Measurements from ENCODE around the gene S100A3.
A peak's percentile ranks its signal among the peaks of the same experiment; 100 is the strongest.
"Not testable (repeated sequence)": the region's sequence is repeated elsewhere in the genome, so short reads cannot be mapped to it uniquely, and the experiment has no call there.

Gene S100A3

GRCh38 chr1:153568367-153569099 lies 19.5 kb upstream of the S100A3 start:
- peak; percentile 92 for DNase-seq

DNA sequence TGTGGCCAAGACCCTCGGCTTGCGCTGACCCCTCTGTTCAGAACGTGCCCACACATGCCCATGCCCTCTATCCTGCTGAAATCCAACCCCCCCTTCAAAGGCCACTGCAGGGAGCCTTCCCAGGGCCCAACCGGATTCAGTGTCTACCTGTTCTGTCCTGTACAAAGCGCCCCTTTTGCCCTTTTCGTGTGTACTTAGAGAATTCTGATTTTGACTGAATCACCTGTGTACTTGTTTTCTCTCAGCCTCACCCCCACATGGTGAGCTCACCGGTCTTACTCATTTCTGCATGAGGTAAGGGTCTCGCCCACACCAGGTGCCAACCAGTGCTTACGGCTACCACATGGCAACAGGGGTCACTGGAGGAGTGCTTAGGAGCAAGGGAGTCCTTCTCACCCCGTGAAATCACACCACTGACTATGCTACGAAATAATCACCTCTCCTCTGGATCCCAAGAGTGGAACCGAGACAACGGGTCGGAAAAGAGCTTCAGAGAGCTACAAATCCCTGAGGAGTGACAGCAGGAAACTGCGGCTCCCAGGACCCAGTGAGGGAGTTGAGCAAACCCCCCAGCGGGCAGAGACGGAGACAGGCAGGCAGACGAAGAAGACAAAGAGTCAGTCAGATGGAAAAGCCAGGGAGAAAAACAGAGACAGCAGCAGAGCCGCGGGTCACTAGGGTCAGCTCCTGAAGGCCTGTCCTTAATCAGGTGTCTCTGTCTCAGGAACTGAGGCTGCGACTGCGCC lies 18.7 kb upstream of the S100A3 start:
- DNase-seq, result peak; percentile 71

GRCh38 chr1:153566414-153567371 lies 17.6 kb upstream of the S100A3 start:
- peak; percentile 95 for DNase-seq

DNA sequence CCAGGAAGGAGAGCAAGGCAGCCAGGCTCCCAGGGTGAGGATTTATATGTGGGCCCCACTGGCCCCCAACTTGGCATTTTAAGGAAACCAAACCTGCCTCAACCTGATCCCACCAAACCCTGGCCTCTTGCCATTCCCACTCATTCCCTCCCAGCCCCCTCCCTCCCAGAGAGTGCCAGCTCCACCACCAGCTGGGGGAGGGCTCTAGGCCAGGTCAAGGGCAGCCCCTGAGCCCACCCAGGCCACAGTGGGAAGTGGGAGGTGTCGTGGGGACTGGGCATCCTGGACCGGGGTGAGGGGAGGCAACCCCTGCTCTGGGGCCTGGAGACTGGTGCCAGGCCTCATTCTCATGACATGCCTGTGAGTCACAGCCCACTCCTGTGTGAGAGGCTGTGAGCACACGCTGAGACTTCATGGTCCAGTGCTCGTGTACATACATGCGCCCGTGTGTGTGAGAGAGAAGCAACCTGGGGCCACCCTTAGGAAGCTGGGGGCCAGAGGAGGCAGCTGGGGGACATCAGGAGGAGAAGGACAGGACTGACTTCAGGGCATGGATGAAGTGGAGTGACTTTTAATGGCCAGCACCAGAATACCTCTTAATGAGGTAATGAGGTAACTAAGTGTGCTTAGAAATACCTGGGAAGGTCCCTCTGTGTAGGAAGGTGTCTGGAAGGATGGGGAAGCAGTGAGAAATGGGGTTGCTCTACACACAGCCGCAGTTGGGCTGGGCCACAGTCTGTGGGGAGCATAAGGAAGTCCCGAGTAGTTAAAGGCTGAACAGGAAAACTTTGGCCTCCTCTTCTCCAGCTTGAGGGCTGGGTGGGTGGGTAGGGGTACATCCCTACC lies 16.7 kb upstream of the S100A3 start, which contains the start of gene S100A2:
TSS of gene S100A2 (minus strand) at position 316 of the 846 bp plus-strand sequence. CDS start 1,967 bp downstream, outside the sequence.
- peak; percentile 76 for DNase-seq

DNA sequence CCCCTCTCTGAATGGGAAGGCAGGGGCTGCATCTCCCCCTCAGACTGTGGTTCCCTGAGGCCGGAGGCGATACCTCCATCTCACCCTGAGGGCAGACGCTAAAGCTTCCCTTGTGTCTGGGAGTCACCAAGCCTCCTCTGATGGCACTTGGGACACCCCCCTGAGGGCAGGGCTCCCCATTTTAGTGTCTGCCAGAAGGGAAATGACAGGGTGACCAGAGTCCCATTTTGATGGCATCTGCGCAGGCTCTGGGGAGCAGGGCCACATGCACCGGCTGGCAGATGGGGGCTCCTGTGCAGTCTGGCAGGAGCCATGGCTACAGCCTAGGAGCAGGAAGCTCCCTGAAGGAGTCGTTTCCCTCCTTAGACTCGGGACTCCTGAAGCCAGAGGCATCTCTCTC lies 14.9 kb upstream of the S100A3 start:
- no peak for DNase-seq

DNA sequence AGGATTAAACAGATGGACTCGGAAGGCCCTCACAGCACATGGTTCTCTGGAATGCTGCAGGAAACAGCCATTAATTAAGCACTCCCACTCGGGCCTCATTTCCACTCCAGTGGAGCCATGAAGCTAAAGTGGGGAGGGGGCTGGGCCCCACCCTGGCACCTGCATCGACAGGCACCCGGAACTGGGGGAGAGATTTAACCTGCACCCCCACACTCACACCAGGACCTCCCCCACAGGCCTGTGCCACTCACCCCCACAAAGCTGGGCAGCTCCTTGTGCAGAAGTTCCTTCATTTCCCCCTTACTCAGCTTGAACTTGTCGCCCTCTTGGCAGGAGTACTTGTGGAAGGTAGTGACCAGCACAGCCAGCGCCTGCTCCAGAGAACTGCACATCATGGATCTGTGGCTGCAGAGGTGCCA lies 14.4 kb upstream of the S100A3 start:
- DNase-seq, result no peak

DNA sequence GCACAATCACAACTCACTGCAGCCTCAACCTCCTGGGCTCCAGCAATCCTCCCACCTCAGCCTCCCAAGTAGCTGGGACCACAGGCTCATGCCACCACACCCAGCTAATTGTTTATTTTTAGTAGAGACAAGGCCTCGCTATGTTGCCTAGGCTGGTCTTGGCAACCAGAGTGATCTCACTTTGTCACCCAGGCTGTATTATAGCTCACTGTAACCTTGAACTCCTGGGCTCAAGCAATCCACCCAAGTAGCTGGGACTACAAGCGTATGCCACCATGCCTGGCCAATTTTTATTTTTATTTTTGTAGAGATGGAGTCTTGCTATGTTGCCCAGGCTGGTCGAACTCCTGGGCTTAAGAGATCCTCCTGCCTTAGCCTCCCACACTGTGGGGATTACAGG lies 13.0 kb upstream of the S100A3 start:
- DNase-seq, result not testable (repeated sequence)

- no peak for DNase-seq
Observed at GRCh38 chr1:153561466-153561985, 12.5 kb upstream of the S100A3 start.

DNA sequence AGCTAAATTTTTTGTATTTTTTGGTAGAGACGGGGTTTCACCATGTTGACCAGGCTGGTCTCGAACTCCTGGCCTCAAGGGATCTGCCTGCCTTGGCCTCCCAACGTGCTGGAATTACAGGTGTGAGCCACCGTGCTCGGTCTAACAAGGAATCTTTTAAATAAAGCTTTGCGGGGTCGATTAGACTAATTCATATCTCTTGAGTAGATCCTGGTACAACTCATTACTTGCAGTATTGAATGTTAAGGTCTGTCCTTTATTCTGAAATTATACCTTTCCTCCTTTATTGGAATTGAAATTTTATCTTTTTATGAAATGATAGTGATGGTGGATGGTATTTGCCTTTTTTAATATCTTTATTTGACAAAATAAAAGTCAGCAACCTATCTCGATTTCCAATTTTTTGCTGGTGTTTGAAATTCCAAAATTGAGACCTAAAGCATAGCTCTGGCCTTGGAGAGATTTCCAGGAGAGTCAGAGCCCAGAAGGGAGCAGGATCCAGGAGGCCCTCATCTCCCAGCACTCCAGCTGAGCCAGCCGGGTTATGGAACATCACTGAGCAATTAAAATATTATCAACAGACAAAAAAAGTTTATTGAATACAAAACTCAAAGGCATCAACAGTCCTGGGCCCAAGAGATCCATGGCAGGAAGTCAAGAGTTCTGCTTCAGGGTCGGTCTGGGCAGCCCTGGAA lies 11.9 kb upstream of the S100A3 start:
- no peak for DNase-seq

- no peak for DNase-seq
Observed at GRCh38 chr1:153560241-153560640, 11.2 kb upstream of the S100A3 start.

DNA sequence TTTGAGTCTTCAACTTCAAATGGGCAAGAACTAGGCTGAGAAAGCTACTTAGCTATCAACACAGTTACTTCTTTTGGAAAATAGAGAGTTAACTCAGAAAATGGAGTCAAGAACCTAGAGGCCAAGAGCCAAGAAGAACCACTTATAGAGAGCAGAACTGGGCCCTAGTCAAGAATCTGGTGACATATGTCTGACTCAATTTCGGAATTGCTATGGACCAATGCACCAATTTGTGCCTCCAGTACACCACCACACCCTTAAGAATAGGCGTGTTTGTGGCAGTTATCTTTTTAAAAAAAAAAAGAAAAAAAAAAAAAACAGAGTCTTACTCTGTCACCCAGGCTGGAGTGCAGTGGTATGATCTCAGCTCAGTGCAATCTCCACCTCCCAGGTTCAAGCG lies 8.8 kb upstream of the S100A3 start:
- no peak for DNase-seq

- DNase-seq, result no peak
Observed at GRCh38 chr1:153556348-153556747, 7.3 kb upstream of the S100A3 start.

DNA sequence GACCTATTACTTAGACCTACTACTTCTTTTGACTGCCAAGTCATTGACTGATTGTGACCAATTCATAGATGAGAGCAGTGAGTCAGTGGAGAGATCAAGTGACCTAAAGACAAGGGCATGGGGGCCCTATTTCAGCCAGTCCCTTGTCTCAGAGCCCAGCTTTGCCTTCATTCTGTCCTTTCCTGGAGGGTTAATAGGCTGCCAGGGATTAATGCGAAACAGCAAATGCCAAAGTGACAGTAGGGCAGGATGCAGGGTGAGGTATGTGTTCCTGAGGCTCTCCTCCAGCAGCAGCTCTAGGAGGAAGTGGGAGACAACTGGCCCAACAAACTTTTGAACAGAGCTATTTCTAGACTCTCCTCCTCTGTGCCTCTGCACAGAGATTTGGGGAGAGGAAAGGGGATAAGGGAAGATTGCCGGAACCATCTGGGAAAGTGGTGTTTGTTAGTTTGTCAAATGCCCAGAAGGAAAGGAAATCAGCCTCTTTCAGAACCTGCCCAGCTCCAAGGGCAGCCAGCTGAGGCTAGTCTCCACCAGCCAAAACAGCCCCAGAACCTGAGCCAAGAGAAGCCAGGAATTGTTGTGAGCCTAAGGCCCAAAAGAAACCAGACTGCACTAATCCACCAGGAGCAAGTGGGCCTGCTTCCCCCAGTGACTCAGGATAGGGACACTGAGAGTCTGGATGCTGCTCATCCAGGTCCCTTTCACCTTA lies 4.9 kb upstream of the S100A3 start:
- DNase-seq, result no peak

DNA sequence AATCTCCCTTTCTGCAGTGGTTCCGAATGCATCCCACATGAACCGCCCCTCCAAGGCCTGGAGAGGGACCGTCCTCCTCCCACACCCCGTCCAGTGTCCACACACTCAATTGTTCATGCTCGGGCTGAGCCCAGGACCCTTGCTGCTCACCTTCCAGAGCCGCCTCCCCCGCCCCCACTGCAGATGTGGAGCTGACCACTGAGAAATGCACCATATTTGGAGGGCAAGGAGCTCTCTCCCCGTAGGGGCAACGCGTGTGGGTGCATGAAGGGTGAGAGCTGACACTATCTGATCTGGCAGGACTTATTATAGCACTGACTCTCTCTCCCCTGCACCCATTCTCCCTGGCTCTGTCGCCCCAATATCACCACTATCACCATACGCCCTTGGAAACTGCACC lies 4.0 kb upstream of the S100A3 start:
- no peak for DNase-seq

DNA sequence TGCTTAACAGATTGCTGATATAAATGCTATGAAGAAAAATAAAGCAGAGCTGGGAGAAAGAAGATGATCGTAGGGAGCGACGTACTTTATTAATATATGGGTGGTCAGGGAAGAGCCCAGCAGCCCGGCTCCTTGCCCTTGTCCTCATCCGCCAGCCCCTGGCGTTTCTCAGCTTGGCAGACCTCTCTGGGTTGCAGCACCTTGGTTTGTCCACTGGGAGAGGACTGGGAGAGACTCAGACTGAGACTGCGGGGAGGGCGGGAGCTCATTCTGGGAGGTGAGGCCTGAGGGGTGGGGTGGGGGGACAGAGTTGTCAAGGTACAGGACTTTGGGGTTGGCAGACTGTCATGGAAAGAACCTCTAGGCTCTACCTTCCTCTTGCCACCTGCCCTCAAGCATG lies 3.3 kb upstream of the S100A3 start:
- DNase-seq, result no peak

GRCh38 chr1:153550827-153551500 lies 1.9 kb upstream of the S100A3 start:
- no peak for DNase-seq

DNA sequence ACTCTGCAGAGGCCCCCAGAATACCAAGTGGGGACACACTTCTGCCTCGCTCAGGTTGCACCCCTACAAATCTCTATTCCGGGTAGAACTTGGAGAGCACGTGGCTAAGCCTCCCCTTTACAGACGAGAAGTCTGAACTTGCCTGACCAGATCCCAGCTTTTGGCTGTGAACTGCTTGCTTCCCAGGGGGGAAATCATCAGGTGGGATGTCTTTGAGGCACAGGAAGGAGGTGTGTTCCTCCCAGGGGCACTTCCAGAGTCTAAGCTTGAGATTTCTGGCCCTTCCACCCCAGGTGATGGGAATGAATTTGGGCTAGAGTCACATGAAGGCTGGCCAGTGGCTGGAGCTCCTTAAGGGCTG lies 1.3 kb upstream of the S100A3 start:
- DNase-seq, result no peak

DNA sequence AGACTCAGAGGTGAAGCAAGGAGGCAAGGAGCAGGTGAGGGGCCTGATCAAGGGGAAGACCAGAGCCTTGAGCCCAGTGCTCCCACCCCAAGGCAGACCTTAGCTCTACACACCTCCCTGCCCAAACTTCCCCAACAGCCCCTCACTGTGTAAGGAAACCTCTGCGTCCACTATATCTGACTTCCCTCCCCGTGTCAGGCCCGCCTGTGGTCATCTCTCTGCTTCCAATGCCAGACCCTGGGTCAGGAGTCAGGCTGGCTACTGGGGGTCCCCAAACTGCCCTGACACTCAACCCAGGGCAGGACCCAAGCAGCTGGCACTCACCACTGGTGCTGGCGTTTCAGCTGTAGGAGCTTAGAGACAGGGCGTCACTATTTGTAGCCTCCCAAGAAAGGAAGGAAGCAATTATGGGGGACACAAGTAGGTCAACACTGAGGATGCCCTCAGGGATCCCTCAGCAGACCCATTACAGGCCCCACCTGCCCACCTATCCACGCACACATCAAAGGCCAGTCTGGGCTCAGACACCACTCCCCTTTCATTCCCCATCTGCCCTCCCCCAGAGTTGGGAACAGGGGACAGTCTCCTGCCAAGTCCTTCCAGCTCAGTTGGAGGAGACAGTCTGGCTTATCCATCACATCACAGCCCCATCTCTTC lies 811 bp upstream of the S100A3 start:
- no peak for DNase-seq

All from stimulated activated CD4-positive, alpha-beta T cell treated with anti-CD3 and anti-CD28 coated beads, Interleukin-15, amount 100 ng/mL, for 24 hours (primary cell).